AG08395 (cell line): ENCODE results near the gene ACBD6.
"Not testable (repeated sequence)": the region's sequence is repeated elsewhere in the genome, so short reads cannot be mapped to it uniquely, and the experiment has no call there.

Experiments used
- DNase-seq: peaks from one replicate; pipeline ENCODE4 v3.0.0; 2012; ENCODE audit warnings: mixed read lengths, low spot score

The ACBD6 gene

GRCh38 chr1:180502361-180503279 is at the start of gene ACBD6:
Gene ACBD6 (minus strand): TSS chr1:180502577. CDS start chr1:180502266, 311 bp downstream.
- DNase-seq: peak; percentile 89

DNA sequence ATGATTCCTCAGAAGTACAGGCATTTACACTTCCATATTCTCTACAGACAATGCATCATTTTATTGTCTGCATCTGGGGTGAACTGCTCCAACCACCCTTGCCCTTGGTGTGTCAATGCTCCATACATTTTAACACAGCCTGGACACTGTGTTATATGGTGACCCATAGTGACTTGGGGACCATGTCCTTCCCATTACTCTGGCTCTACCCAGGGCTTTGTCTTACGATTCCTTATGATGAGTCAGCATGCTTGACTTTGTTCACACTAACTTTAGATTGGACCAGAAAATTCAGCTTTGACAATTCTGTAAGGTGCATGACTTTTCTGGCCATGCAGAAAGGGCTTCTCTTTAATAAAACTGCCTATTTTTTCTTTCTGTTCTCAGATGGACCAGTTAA is 49.6 kb upstream of the ACBD6 start:
- no peak for DNase-seq

DNA sequence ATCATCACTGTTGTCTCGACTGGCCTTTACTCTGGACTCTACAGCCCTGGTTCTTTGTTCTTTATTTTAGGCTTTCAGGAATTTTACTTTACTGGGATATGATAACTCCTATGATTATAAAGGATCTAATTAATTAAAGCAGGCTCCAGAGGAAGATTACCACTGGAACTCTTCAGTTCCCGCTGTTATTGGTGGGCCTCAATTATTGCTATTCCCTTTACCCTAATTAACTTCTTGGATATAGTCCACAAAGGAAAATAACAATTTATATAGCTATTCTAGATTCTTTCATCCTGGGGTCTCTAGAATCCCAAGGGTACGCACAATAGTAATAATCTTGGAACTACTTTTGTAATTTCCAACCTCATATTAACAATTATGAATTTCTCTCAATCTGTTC is 47.9 kb upstream of the ACBD6 start:
- DNase-seq: no peak

DNA sequence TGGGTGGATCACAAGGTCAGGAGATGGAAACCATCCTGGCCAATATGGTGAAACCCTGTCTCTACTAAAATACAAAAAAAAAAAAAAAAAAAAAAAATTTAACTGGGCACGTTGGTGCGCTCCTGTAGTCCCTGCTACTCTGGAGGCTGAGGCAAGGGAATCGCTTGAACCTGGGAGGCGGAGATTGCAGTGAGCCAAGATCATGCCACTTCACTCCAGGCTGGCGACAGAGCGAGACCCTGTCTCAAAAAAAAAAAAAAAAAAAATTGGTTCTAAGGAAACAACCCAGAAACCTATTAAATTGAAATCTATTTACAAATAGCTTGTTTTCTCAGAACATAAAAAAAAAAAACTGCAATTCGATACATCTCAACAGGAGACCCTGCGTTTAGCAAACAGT is 47.4 kb upstream of the ACBD6 start:
- DNase-seq: not testable (repeated sequence)

DNA sequence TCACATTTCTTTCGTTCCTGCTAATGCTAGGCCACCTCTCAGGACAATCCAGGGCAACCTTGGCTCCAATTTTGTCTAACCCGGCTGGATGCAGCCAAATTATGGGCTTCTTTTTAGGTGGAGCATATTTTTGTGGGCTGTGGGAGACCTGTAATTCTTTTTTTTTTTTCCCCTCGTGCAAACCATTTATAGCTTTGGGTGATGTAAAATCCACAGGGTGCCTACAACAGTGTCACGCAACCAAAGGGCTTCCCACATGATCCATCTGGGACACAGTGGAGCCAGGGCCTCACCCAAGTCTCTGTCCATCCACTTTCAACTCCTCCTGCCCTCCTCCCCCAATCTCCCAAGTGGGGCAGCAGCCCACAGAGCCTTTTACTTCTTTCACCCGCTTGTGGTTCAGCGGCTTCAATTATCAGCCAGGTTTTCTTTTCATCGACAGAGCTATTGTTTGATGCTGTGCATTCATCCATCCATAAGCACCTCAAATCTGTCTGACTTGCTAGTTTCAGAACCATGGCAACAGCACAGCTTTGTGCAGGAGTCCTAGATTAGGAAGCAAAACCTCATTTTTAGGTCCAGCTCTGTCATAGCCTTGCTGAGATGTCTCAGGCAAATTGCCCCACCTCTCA is 46.4 kb upstream of the ACBD6 start:
- no peak for DNase-seq

- no peak for DNase-seq
Measured at GRCh38 chr1:180545991-180546390, 43.6 kb upstream of the ACBD6 start.

GRCh38 chr1:180544050-180544449 is 41.7 kb upstream of the ACBD6 start:
- DNase-seq: no peak

GRCh38 chr1:180542838-180543145 is 40.4 kb upstream of the ACBD6 start:
- peak; percentile 52 for DNase-seq

GRCh38 chr1:180542113-180542837 is 39.9 kb upstream of the ACBD6 start:
- DNase-seq: peak; percentile 36

DNA sequence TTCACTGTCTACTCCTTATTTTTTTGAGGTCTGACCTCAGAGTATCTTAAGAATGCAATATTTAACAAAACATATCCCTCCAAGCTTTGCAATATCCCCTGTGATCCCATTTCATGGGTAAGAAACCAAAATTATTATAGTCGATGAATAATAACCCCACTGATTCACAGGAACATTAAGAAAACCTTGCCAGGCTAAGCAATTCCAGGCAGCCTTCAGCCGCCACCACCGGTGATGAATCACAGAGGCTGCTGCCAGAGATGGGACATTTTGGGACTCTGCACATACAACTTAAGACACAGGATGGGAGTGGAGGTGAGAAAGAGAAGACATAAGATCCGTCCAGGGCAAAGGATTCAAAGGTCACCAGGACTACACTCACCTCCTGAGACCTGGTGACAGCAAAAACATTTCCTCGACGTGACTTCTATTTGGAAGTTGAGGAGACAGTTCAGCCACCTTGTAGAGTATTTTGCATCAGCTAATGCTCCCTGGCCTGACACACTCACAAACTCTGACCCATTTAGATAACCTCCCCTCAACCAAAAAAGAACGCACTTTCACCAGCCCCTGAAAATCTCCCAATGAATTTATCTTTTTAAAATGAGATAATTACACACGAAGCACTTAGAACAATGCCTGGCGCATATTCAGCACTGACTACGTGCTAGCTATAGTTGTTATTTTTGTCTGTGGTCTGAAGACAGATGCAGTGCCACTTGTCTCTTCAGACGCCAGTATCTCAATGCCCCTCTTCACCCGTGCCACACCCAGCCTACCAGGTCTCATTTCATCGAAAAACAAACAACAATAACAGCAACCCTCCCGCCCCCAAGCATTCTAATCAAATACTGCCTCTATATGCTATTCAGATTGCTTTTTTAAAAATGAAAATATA is 38.6 kb upstream of the ACBD6 start:
- DNase-seq: peak; percentile 77

GRCh38 chr1:180539136-180539535 is 36.8 kb upstream of the ACBD6 start:
- DNase-seq: no peak

DNA sequence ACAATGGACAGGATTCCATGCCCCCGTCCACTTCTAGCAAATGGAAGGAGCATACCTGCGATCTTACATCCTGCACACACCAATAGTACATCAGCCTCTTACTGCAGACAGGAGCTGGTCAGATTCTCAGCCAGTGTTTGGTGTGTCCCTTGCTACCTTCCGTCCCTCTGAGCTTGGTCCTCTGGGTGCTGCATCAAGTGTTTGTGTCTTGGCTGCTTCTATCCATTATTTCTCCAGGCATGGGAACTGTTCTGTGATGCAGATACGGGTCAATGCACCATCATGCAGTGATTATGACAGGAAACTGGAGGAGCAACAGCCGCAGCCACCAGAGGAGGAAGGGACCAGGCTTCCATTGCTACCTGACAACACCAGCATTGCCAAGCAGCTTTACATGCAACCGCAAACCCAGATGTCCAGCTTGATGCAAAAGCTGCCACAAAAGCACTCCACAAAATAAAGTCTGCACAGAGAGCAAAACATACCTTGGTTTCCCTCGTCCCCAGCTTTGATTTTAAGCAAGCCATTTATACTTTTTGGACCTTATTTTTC is 34.5 kb upstream of the ACBD6 start:
- DNase-seq: no peak

GRCh38 chr1:180535418-180535999 is 33.1 kb upstream of the ACBD6 start:
- DNase-seq: no peak

DNA sequence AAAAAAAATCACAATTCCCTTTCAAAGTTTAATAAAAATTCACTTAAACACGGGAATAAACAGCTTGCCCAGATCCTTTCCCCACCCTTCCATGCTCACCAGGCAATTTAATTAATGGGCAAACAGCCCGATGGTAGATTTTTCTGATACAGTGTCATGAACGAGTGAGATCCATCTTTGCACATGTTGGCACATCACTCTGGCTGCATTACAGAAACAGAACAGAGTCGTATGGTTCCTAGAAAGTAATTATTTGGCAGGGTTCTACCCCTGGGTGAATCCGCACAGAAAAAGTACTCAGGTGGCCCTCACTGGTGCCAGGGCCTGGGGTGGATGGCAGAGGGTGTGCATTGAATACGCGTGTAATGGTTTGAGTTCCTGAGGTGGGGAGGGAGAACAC is 31.8 kb upstream of the ACBD6 start:
- peak; percentile 8 for DNase-seq

DNA sequence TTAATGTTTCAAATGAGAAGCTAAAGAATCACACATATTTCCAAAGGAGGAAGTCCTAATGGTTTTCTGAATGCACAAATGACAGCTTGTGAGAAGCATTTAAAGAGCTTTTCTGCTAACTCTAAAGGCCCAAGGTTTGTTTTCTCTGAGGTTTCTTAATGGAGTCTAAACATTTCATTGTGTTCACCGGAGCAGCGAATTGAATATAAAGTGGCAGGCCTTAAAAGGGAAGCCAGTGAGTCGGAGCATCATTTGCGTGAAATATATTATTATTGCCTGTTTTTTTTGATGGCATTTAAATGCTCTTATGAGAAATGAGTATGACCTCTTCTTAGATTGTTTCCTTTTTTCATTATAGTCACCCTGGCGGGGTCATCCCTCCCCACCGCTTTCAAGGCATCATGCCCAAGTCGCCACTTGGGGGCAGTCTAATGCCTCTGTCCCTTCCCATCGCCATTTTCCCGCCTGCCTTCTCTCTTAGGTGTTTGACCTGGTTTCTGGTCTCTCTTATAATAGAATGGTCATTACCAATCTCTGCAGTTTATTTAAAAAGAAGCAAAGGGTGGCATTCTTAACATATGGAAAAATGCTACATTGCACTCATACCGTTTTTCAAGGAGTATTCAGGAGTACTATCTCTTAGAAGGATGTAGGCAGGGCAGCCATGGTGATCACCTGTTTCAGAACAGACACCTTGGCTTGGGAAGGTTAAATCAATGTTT is 31.1 kb upstream of the ACBD6 start:
- DNase-seq: peak; percentile 67

DNA sequence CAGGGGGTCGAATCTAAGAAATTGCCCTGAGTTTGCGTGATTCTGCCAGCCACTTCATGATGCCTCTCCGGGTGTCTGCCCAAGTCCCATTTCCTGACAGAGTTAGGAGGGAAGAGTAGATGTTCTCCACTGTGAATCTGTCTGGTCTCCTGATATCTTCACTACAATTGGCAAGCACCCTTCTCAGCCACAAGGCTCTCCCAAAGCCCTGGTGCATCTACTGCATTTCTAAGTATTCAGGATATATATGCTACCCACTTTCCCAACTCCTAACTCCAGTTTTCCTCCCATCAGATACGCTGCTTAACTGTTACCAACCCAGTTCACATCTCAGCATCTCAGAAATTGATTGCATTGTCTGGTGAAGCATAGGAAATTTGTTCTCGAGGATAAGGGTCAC is 30.5 kb upstream of the ACBD6 start:
- DNase-seq: no peak

DNA sequence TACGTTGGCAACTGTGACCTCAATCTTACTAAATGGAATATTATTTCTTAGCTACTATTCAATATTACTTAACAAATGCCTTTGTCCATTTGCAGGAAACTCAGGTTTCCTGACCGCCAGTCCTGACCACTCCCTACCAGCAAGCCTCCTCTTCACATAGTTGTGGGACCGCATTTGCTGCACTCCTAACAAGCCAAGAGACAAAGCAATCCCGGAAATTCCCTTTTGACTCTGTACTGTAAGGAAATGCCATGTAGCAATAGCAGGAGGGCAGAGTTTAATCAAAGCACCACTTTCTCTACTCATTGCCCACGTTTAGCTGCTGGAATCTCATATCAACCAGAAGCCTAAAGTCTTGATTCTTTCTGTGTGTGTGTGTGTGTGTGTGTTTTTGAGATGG is 28.1 kb upstream of the ACBD6 start:
- peak; percentile 66 for DNase-seq

- no peak for DNase-seq
Measured at GRCh38 chr1:180528868-180529470, 26.6 kb upstream of the ACBD6 start.

GRCh38 chr1:180527101-180527669 is 24.8 kb upstream of the ACBD6 start:
- DNase-seq: no peak

- DNase-seq: no peak
Measured at GRCh38 chr1:180525715-180526039, 23.3 kb upstream of the ACBD6 start.
